ENCODE results near the gene MCF2L.
A peak's percentile ranks its signal among the peaks of the same experiment; 100 is the strongest.

Gene MCF2L

DNA sequence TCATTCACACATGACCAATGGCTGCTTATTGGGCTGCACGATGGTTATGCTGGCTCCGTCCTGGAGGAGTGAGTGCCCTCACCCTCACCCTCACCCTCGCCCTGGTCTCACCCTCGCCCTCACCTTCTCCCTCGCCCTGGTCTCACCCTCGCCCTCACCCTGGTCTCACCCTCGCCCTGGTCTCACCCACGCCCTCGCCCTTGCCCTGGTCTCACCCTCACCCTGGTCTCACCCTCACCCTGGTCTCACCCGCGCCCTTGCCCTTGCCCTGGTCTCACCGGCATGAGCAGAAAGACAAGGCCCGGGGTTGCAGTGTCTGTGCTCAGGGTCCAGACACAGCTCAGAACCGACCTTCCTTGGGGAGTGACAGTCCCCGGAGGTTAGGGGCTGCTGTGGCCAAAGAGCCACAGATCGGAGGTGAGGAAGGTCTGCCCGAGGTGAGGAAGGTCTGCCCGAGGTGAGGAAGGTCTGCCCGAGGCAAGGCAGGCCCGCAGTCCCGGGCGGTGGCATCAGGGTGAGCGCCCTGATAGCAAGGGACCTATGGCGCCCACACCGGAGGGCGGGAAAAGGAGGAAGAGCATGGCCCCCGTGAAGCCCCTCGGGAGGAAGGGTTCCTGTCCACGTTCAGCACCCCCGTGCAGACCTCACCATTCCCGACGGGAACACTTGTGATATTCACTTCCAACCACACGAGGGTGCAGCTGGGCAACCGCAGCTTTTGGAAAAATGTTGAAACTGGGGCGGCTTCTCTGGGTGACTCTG, 65.6 kb downstream of the MCF2L start:
- no peak for DNase-seq

DNA sequence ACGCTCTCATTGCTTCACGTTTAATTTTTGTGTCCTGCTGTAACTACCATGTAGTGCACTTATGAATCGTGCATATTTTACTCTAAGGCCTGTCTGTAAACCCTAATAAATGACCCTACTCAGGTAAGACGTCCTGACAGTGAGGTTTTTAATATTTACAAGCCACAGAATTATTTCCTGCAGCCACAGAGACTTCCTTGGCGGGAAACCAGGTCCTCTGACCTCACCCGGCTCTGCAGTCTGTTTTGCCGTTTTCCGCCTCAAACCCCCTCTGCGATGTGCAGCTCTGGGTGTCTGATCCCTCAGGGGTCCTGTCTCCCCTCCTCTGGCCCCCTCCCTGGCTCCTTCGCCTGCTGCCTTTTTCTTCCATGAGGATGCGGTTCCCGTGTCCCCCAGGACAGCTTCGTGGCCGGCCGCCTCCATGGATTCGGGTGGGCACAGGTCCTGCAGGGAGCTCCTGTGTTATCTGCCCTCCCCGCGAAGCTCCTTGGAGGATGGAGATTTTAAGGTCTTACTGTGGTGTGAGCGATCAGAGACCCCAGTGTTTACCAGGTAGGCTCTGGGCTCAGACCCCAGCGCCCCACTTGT, 66.3 kb downstream of the MCF2L start:
- no peak for DNase-seq

- DNase-seq: no peak
These were observed 67.4 kb downstream of the MCF2L start for GRCh38 chr13:113036401-113036800.

GRCh38 chr13:113040031-113040430, 71.0 kb downstream of the MCF2L start:
- DNase-seq: no peak

DNA sequence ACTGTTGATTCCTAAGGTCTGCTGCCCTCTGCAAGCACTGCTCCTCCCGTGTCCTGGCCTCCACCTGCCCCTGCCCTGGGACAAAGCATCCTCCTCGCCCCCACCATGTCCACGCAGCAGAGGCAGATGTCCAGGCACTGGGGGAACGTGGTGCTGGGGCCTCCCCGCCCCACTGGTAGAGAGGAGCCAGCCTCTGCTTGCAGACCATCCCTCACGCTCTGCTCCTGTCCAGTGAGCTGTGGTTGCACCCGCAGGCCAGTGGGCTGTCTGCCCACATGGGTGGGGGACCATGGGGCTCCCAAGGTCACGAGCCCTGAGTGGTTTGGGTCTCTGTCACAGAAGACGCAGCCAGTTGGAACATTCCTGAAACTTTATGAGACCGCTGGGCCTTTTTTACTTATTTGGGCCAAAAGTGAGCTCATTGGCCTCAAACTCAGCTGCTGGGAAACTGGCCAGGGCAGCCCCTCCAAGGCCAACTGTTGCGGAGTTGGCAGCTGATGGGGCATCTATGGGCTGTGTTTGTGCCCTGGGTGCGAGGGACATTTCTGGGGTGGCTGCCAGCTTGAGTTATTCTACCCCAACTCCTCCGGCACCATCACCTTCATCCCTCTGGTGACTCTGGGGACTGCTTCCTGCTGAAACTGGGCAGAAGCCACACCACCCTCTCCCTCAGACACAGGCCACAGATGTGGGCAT, 71.7 kb downstream of the MCF2L start:
- no peak for DNase-seq

DNA sequence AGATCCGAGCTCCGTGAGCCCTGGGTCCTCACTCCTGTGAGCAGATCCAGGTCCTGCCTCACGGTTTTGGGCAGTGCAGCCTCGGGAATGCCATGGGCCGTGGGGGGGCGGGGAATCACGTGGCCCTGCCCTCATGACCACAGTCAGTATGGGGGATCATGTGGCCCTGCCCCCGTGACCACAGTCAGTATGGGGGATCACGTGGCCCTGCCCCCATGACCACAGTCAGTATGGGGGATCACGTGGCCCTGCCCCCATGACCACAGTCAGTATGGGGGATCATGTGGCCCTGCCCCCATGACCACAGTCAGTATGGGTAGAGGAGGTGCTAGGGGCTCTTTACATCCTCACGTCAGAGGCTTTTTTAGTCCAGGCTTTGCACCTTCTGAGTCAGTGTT, 72.3 kb downstream of the MCF2L start:
- peak; percentile 29 for DNase-seq

GRCh38 chr13:113041896-113042295, 72.9 kb downstream of the MCF2L start:
- DNase-seq: no peak

DNA sequence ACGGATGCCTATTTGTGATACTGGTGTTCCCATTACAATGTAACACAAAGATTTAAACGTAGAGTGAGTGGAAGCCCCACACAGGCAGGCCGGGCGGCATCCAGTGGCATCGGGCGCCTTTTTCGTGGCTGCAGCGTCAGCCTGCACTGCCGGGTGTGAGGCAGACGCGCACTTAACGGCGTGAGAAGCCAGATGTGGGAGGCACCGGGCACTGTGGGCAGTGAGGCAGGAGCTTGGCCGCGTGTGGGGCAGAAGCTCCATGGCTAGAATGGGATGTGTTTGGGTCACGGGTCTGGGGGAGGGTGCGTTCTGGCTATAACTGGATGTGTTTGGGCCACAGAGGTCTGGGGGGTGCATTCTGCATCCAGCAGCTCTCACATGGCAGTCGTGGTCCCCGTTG, 73.4 kb downstream of the MCF2L start:
- DNase-seq: no peak

DNA sequence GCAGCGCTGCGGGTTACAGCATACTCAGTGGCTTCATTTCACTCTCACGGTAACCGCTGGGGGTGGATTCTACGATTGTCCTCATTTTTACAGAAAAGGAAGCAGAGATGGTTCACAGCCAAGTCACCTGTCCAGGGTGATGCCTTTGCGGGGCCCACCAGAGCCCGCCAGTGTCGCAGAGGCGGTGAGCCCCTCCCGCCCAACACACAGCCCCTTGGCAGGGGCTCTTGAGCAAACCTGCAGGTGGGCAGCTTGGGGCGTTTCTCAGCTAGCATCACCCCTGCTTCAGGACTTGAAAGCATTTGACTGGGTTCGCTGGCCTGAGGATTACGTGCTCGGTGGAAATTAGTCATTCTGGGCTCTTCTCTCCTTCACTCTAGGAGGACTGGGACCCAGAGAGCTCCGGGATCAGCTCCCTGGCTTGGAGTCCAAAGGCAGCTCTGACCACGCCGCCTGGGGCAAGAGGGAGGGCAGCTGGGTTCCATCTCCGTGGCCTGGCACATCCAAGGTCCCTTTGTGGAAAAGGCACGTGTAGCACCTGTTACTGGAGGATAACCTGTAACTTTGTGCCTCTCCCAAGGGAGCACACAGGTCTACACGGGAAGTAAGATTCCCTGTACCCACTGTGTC, 74.1 kb downstream of the MCF2L start:
- DNase-seq: no peak

DNA sequence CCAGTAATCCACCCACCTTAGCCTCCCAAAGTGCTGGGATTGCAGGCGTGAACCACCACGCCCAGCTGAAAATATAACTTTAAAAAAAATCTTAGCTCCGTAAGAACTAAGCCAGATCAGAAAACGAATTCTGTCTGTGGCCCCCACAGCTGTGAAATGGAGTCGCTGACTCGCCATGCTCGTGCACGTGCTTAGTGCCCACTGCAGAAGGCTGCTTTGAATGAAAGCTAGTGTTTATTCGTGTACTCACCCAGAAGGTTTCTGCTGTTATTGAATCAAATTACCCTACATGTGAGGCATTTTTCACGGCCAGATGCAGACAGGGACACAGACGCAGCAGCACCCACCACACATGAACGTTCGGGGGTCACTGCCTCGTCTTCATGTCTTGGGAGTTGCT, 74.9 kb downstream of the MCF2L start:
- no peak for DNase-seq

DNA sequence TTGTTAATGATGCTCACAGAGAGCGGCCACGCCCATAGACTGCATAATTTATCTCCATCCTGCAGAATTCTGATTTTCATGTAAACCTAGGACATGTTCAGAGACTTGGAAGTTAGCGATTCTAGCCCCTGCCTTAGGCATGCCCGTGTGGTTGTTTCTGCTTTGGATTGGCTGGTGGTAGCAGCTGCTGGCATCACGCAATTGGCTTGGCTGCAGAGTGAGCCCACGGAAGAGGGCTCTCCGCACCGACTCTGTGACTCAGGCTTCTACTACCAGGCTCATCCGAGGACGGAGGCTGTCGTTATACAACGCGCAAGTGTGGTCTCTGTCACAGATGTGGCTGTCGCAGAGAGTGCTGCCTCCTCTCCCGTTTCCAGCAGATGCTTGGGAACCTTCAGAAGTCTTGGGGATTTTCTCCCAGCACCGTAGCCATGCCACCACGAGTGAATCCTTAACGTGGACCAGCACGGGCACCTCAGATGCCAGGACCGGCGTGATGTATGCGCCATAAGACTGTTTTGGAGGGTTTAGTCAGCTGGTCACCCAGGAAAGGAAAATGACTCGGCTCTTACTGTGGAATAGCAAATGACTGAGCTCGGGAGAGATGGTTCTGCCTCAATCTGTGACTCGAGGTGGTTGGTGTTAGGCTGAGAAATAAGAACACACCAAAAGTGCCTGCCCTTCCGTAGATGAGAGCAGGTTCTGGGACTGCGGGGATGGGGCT, 75.5 kb downstream of the MCF2L start:
- no peak for DNase-seq

- DNase-seq: no peak
These were observed 76.5 kb downstream of the MCF2L start for GRCh38 chr13:113045251-113046127.

DNA sequence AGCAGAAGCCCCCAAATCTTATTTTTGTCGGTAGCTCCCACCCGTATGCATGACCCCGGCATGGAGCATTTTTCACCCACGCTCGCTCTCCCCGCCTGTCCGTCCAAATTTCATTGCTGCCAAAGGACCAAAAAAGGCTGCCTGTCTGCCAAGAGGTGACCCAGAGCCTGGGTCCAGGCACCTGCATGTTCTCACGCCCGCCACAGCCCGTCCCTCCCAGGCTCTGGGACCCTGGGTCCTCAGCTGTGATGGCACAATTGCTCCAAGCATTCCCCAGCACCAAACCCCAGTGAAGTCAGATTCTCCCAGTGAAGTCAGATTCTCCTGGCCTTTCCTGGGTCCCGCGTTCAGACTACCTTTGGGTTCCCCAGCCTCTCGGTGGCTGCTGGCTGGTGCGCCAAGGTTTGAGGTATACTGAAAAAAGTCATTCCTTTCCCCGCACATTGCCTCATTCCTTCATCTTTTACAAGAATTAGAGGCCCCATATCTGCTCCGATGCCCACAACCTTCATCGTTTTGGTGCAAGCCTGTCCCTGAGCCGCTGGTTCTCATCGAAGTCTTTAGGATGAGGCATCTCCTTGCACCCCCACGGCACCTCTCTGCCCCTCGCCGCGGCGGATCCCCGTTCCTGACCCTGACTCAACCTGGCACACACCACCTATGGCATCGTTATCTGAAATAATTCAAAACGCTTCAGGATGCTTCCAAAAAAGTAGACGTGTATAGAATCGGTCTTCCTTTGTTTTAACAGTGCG, 77.3 kb downstream of the MCF2L start:
- no peak for DNase-seq

- no peak for DNase-seq
These were observed 77.8 kb downstream of the MCF2L start for GRCh38 chr13:113046883-113047244.

DNA sequence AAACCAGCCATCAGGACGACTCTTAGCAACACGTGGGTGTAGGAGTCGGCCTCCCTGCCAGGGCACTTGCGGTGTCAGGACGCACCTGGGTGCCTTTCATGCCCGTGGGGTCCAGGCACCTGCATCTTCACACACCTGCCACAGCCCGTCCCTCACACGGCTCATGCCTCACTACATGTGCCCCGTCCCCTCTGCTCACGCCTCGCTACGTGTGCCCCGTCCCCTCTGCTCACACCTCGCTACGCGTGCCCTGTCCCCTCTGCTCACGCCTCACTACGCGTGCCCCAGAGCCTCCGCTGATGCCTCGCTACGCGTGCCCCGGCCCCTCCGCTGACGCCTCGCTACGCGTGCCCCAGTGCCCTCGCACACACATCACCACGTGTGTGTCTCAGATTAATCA, 78.6 kb downstream of the MCF2L start:
- no peak for DNase-seq

GRCh38 chr13:113048766-113049165, 79.8 kb downstream of the MCF2L start:
- no peak for DNase-seq

DNA sequence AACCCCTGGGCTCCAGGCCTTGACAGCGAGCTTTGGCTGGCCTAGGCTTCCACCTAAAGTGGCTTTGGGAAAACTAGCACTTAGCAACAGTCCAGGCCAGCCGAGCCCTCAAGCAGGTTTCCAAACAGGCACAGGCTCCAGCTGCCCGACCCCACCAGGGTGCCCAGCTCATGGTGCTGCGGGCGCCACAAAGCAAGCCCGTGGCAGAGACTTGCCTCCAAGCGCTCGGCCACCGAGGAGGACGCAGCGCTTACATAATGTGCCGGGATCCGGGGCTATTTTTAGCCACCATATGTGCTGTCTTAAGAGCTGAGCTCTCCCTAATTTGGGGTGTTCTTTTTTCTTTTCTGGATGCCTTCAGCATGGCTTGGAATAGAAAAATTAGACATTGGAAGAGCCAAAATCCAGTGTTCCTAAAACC, 80.5 kb downstream of the MCF2L start:
- DNase-seq: no peak

DNA sequence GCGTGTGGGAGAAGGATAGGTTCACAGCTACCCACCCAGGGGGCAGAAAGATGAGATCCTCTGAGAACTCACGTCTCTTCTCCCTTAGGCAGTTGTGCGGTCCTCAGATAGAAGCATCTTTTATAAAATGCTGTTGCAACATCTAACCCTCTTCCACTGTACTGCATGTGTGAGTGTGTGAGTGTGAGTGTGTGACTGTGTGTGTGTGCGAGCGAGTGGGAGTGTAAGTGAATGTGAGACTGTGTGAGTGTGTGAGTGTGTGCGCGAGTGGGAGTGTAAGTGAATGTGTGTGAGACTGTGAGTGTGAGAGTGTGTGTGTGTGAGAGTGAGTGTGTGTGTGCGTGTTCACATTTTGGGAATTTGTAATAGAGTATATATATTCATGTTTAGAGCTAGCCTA, 81.0 kb downstream of the MCF2L start:
- DNase-seq: no peak

- no peak for DNase-seq
These were observed 81.9 kb downstream of the MCF2L start for GRCh38 chr13:113050734-113051431.

DNA sequence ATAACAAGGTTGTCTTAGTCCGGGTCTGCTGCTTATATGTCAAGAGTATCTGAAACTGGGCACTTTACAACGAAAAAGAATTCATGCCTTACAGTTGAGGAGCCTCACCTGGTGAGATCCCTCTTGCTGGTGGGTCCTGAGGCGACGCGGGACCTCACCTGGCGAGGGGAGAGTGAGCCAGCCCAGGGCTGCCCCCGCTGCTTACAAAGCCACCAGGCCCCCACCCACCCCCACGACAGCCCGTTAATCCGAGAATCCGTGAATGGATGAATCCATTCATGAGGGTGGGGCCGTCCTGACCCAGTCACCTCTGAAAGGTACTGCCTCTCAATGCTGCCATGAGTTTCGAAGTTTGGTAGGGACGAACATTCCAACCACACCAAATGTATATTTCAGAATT, 82.6 kb downstream of the MCF2L start:
- no peak for DNase-seq

GRCh38 chr13:113052206-113052605, 83.2 kb downstream of the MCF2L start:
- no peak for DNase-seq

Data from OCI-M1 (cell line).